ENCODE data around the gene MYH10.

GRCh38 chr17:8534498-8535188 is 95.9 kb downstream of the MYH10 start:
- TF ChIP-seq CTCF (IDR thresholded peaks at IDR 0.05) (no peak), EP300 (IDR thresholded peaks at IDR 0.05) (no peak), POLR2A (IDR thresholded peaks at IDR 0.05) (no peak)

All from upper lobe of left lung (tissue), 4 donors.